WTC11 (cell line): ENCODE measurements around the gene CDK5RAP2.

Source experiments
- ATF3 ChIP-seq: sonication (generic); formaldehyde crosslinking; conservative IDR thresholded peaks from 2 replicates; pipeline ENCODE4 v1.8.1; 2022; ENCODE audit warnings: mild to moderate bottlenecking, missing genetic modification reagents
- CTCF ChIP-seq: fragments of 200-600 bp; IDR thresholded peaks from 2 replicates; pipeline ENCODE4 v1.8.0; 2022; ENCODE audit warnings: antibody characterized with exemption
- FOXP4 ChIP-seq: sonication (generic); formaldehyde crosslinking; IDR thresholded peaks from 2 replicates; pipeline ENCODE4 v1.8.0; 2022; ENCODE audit warnings: mild to moderate bottlenecking, missing genetic modification reagents
- IRF1 ChIP-seq: sonication (generic); formaldehyde crosslinking; IDR thresholded peaks from 2 replicates; pipeline ENCODE4 v1.8.0; 2023; ENCODE audit warnings: missing genetic modification reagents
- NFE2L1 ChIP-seq: sonication (generic); formaldehyde crosslinking; IDR thresholded peaks from 2 replicates; pipeline ENCODE4 v1.8.1; 2023; ENCODE audit warnings: missing genetic modification reagents
- USF2 ChIP-seq: sonication (generic); formaldehyde crosslinking; IDR thresholded peaks from 2 replicates; pipeline ENCODE4 v1.8.1; 2023; ENCODE audit warnings: mild to moderate bottlenecking, missing genetic modification reagents, moderate library complexity

GRCh38 chr9:120365386-120365785, 214.6 kb downstream of the CDK5RAP2 start:
- TF ChIP-seq CTCF (no peak), ATF3 (CRISPR knock-in tag) (no peak), FOXP4 (no peak), IRF1 (CRISPR knock-in tag) (no peak), NFE2L1 (CRISPR knock-in tag) (no peak), USF2 (CRISPR knock-in tag) (no peak)
